SK-N-SH (cell line): ENCODE data around the gene MATR3.

Experiments
- CTCF ChIP-seq: fragments of 200-600 bp; sonication (generic); IDR thresholded peaks from 2 replicates; pipeline ENCODE4 v1.6.1; 2017; ENCODE audit warnings: antibody characterized with exemption, mild to moderate bottlenecking, moderate library complexity
- EP300 ChIP-seq, 2 experiments: IDR thresholded peaks; 2 replicates each; pipeline versions ENCODE4 v1.4.0 to v1.6.1; 2012; ENCODE audit warnings: borderline replicate concordance in 1 of 2, low read depth in 1 of 2, low read length in 1 of 2
- EZH2phosphoT487 ChIP-seq: fragments of 200-600 bp; sonication (generic); IDR thresholded peaks from 2 replicates; pipeline ENCODE4 v1.6.1; 2017; ENCODE audit warnings: low read depth, mixed run types, mild to moderate bottlenecking, antibody characterized with exemption, moderate library complexity, borderline replicate concordance
- MAX ChIP-seq: IDR thresholded peaks from 2 replicates; pipeline ENCODE4 v1.4.0; 2012; ENCODE audit warnings: low read depth
- MXI1 ChIP-seq: IDR thresholded peaks from 2 replicates; pipeline ENCODE4 v1.6.1; 2012; ENCODE audit warnings: mild to moderate bottlenecking, low read depth, low read length, improper control_type of control experiment
- POLR2AphosphoS5 ChIP-seq: IDR thresholded peaks from 2 replicates; pipeline ENCODE4 v1.6.1; 2012; ENCODE audit warnings: low read depth, low read length
- SIN3A ChIP-seq: IDR thresholded peaks from 2 replicates; pipeline ENCODE4 v1.6.1; 2012; ENCODE audit warnings: low read depth, mild to moderate bottlenecking, low read length, moderate library complexity, borderline replicate concordance
- TAF1 ChIP-seq: IDR thresholded peaks from 2 replicates; pipeline ENCODE4 v1.6.1; 2012; ENCODE audit warnings: low read depth, mild to moderate bottlenecking, low read length, moderate library complexity, borderline replicate concordance

DNA sequence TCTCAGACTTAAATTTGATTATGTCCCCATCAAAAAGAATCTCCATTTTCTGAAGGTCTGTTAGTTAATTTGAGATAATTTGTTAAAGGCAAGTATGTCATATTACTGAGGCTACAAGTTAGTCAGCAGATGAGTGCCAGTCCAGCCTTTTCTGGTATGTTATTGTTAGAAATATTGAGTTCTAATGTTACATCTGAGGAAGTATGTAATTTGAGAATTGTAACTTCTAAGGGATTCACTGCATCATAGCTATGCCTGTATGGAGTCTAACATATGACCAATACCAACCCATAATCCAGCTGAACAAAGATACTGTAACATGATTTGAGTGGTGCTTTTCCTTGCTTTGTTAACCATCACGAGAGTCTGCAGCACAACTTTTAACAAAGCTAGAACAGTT lies 75.6 kb downstream of the MATR3 start:
- TF ChIP-seq POLR2AphosphoS5 = no peak
- no peak for TF ChIP-seq CTCF
- TF ChIP-seq TAF1 = no peak
- TF ChIP-seq EP300 (IDR thresholded peaks at IDR 0.05; ENCODE audit: borderline replicate concordance in 1 of 2, low read depth in 1 of 2, low read length in 1 of 2) = no peak
- TF ChIP-seq MXI1 = no peak
- TF ChIP-seq SIN3A = no peak
- TF ChIP-seq MAX = no peak
- TF ChIP-seq EZH2phosphoT487 = no peak
